ENCODE data around the gene CACNB3.

DNA sequence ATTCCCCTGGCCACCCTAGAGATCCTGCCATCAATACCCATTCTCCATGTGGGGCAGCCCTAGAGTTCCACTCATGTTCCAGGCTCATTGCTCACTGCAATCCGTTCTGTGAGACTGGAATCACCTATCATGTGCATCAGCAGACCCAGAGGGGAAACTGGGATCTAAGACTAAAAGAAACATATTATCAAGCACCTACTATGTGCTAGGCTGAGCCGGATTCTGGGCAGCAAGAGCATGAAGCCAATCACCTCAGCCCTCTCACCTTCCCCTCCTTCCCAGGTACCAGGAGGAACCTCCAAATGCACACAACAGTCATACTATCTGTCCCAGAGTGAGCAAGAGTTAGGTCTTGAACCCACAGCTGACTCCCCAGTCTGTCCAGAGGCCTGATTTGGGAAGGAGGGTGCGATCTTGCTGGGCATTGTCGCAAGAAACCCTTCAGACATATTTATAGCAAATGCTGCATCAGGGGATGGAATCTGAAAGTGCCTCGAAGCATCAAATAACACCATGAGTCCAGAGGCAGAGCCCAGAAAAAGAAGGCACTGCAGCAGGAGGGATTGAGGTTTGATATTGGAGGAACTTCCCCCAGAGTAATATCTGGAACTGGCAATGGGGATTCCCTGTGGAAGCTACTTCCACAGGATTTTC lies 6.7 kb upstream of the CACNB3 start:
- TF ChIP-seq, protein P1, sequence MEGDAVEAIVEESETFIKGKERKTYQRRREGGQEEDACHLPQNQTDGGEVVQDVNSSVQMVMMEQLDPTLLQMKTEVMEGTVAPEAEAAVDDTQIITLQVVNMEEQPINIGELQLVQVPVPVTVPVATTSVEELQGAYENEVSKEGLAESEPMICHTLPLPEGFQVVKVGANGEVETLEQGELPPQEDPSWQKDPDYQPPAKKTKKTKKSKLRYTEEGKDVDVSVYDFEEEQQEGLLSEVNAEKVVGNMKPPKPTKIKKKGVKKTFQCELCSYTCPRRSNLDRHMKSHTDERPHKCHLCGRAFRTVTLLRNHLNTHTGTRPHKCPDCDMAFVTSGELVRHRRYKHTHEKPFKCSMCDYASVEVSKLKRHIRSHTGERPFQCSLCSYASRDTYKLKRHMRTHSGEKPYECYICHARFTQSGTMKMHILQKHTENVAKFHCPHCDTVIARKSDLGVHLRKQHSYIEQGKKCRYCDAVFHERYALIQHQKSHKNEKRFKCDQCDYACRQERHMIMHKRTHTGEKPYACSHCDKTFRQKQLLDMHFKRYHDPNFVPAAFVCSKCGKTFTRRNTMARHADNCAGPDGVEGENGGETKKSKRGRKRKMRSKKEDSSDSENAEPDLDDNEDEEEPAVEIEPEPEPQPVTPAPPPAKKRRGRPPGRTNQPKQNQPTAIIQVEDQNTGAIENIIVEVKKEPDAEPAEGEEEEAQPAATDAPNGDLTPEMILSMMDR (IDR thresholded peaks at IDR 0.05; ENCODE audit: poor library complexity, severe bottlenecking) = no peak
- TF ChIP-seq EZH2 (IDR thresholded peaks at IDR 0.05; ENCODE audit: borderline replicate concordance, insufficient read depth, low read length, poor library complexity, severe bottlenecking) (no peak), TAF1 (IDR thresholded peaks at IDR 0.05; ENCODE audit: low read depth) (no peak), MXI1 (conservative IDR thresholded peaks at IDR 0.05; ENCODE audit: poor library complexity, severe bottlenecking) (no peak), POLR2AphosphoS5 (IDR thresholded peaks at IDR 0.05) (no peak), RAD21 (conservative IDR thresholded peaks at IDR 0.05) (no peak), EP300 (conservative IDR thresholded peaks at IDR 0.05; ENCODE audit: poor library complexity, severe bottlenecking) (no peak), SMC3 (conservative IDR thresholded peaks at IDR 0.05; ENCODE audit: poor library complexity) (no peak)
- TF ChIP-seq, protein P2, sequence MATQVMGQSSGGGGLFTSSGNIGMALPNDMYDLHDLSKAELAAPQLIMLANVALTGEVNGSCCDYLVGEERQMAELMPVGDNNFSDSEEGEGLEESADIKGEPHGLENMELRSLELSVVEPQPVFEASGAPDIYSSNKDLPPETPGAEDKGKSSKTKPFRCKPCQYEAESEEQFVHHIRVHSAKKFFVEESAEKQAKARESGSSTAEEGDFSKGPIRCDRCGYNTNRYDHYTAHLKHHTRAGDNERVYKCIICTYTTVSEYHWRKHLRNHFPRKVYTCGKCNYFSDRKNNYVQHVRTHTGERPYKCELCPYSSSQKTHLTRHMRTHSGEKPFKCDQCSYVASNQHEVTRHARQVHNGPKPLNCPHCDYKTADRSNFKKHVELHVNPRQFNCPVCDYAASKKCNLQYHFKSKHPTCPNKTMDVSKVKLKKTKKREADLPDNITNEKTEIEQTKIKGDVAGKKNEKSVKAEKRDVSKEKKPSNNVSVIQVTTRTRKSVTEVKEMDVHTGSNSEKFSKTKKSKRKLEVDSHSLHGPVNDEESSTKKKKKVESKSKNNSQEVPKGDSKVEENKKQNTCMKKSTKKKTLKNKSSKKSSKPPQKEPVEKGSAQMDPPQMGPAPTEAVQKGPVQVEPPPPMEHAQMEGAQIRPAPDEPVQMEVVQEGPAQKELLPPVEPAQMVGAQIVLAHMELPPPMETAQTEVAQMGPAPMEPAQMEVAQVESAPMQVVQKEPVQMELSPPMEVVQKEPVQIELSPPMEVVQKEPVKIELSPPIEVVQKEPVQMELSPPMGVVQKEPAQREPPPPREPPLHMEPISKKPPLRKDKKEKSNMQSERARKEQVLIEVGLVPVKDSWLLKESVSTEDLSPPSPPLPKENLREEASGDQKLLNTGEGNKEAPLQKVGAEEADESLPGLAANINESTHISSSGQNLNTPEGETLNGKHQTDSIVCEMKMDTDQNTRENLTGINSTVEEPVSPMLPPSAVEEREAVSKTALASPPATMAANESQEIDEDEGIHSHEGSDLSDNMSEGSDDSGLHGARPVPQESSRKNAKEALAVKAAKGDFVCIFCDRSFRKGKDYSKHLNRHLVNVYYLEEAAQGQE (IDR thresholded peaks at IDR 0.05; ENCODE audit: borderline replicate concordance) = no peak

All from neural cell (in vitro differentiated cells).